DND-41 (cell line): ENCODE data around the gene MCRIP2.

Source experiments
- ATAC-seq: fragments of 200-7000 bp; cut with Tn5 transposase; 3 replicates; pipeline ENCODE4 v1.9.1; 2021; ENCODE audit warnings: low read depth; ENCODE audit not compliant: insufficient read depth
- DNase-seq: peaks from one replicate; pipeline ENCODE4 v3.0.0-alpha.2; 2020
- H2AFZ ChIP-seq: 2 replicates; pipeline ENCODE4 v1.6.0; 2012; ENCODE audit warnings: low read depth, low read length
- H3K27ac ChIP-seq: 2 replicates; pipeline ENCODE4 v1.5.1; 2012; ENCODE audit warnings: low read length, inconsistent platforms
- H3K27me3 ChIP-seq: fragments of 200-600 bp; sonication (generic); 2 replicates; pipeline ENCODE4 v1.6.0; 2012; ENCODE audit warnings: low read length, mild to moderate bottlenecking, inconsistent platforms; ENCODE audit not compliant: insufficient read depth, poor library complexity
- H3K36me3 ChIP-seq: 2 replicates; pipeline ENCODE4 v1.5.1; 2012; ENCODE audit warnings: low read length, inconsistent platforms; ENCODE audit not compliant: insufficient read depth
- H3K4me1 ChIP-seq: 2 replicates; pipeline ENCODE4 v1.5.1; 2012; ENCODE audit warnings: mild to moderate bottlenecking, low read length; ENCODE audit not compliant: insufficient read depth
- H3K4me2 ChIP-seq: 2 replicates; pipeline ENCODE4 v1.6.0; 2012; ENCODE audit warnings: mild to moderate bottlenecking, moderate library complexity, low read length, inconsistent platforms; ENCODE audit not compliant: insufficient read depth
- H3K4me3 ChIP-seq, 2 experiments: fragments of 200-600 bp in 1 of 2; shearing (Covaris generic) in 1 of 2; 2 replicates each; pipeline ENCODE4 v1.5.1; 2012 to 2016; ENCODE audit warnings: inconsistent platforms in 2 of 2, low read length in 2 of 2, mild to moderate bottlenecking in 2 of 2, low read depth in 1 of 2, moderate library complexity in 1 of 2
- H3K79me2 ChIP-seq: 2 replicates; pipeline ENCODE4 v1.6.0; 2012; ENCODE audit warnings: low read length, inconsistent platforms; ENCODE audit not compliant: insufficient read depth
- H3K9ac ChIP-seq: 2 replicates; pipeline ENCODE4 v1.6.0; 2012; ENCODE audit warnings: low read depth, mild to moderate bottlenecking, inconsistent platforms, low read length, moderate library complexity
- H3K9me3 ChIP-seq: 2 replicates; pipeline ENCODE4 v1.5.1; 2012; ENCODE audit warnings: low read length, moderate library complexity, mild to moderate bottlenecking, inconsistent platforms; ENCODE audit not compliant: insufficient read depth, severe bottlenecking
- H4K20me1 ChIP-seq: 2 replicates; pipeline ENCODE4 v1.6.0; 2012; ENCODE audit warnings: low read length; ENCODE audit not compliant: insufficient read depth
- CTCF ChIP-seq: IDR thresholded peaks from 2 replicates; pipeline ENCODE4 v1.5.1; 2012; ENCODE audit warnings: borderline replicate concordance, low read length, moderate library complexity, mild to moderate bottlenecking; ENCODE audit not compliant: poor library complexity, severe bottlenecking; ENCODE audit errors: extremely low read depth
- EZH2 ChIP-seq: IDR thresholded peaks from 3 replicates; pipeline ENCODE4 v1.6.1; 2012; ENCODE audit warnings: borderline replicate concordance, low read depth, mild to moderate bottlenecking, moderate library complexity, low read length, inconsistent platforms; ENCODE audit not compliant: severe bottlenecking

Gene MCRIP2

GRCh38 chr16:593406-593805 is 48.2 kb upstream of the MCRIP2 start:
- TF ChIP-seq EZH2 (no peak), CTCF (no peak)
- Histone ChIP-seq H3K4me2 (no peak overlapping the region), H3K27me3 (no peaks in the 10 kb centered on the region), H3K4me3 (no peak overlapping the region), H3K4me1 (peaks cover 19% of the 10 kb centered on the region), H2AFZ (no peak overlapping the region), H3K9ac (no peak overlapping the region), H3K27ac (no peak overlapping the region), H3K79me2 (peaks cover 73% of the 10 kb centered on the region), H4K20me1 (peaks cover 55% of the 10 kb centered on the region), H3K36me3 (peaks cover 20% of the 10 kb centered on the region), H3K9me3 (no peaks in the 10 kb centered on the region)
- ATAC-seq (no peak), DNase-seq (no peak)

- DNase-seq (no peak), ATAC-seq (no peak)
- Histone ChIP-seq H3K79me2 (peaks cover 73% of the 10 kb centered on the region), H3K4me1 (peaks cover 18% of the 10 kb centered on the region), H4K20me1 (peaks cover 51% of the 10 kb centered on the region), H3K27me3 (no peaks in the 10 kb centered on the region), H3K36me3 (peaks cover 21% of the 10 kb centered on the region), H2AFZ (no peak overlapping the region), H3K4me2 (no peak overlapping the region), H3K4me3 (no peak overlapping the region), H3K27ac (no peak overlapping the region), H3K9ac (no peak overlapping the region), H3K9me3 (no peaks in the 10 kb centered on the region)
- TF ChIP-seq CTCF (no peak), EZH2 (no peak)
Measured at GRCh38 chr16:593807-594206, 47.8 kb upstream of the MCRIP2 start.

GRCh38 chr16:595094-595528 is 46.5 kb upstream of the MCRIP2 start:
- Histone ChIP-seq H3K36me3 (peaks cover 33% of the 10 kb centered on the region), H3K27me3 (no peaks in the 10 kb centered on the region), H3K4me1 (peaks cover 18% of the 10 kb centered on the region), H3K4me2 (no peak overlapping the region), H4K20me1 (peaks cover 57% of the 10 kb centered on the region), H3K4me3 (no peak overlapping the region), H3K9ac (no peak overlapping the region), H3K9me3 (no peaks in the 10 kb centered on the region), H3K27ac (no peak overlapping the region), H2AFZ (no peak overlapping the region), H3K79me2 (peaks cover 82% of the 10 kb centered on the region)
- no peak for ATAC-seq
- no peak for DNase-seq
- no peak for TF ChIP-seq CTCF
- TF ChIP-seq EZH2: no peak
